Stomach (tissue), 9 donors: ENCODE data around the gene CPS1. TPM values are rescaled to one million over a fixed set of nuclear protein-coding genes. Genes with fewer than 3 reads are reported as not detected.

Experiments used
- DNase-seq, 2 donors: peaks; one replicate each; pipeline versions ENCODE4 v3.0.0 to v3.0.0-alpha.2; 2013 to 2019
- H3K27ac ChIP-seq, 5 donors: fragments of 200-600 bp in 4 of 5; sonication (generic) in 4 of 5; one replicate each; pipeline ENCODE4 v1.5.1; 2013 to 2019; ENCODE audit warnings: mild to moderate bottlenecking in 1 of 5, moderate library complexity in 1 of 5
- H3K27me3 ChIP-seq, 3 donors: fragments of 200-600 bp; sonication (generic); one replicate each; pipeline ENCODE4 v1.5.1; 2017 to 2019; ENCODE audit warnings: mixed run types in 1 of 3
- H3K36me3 ChIP-seq, 4 donors: fragments of 200-600 bp; sonication (generic); 1 replicate in 3 of 4; 2 replicates in 1 of 4; pipeline ENCODE4 v1.5.1; 2016 to 2019
- H3K4me1 ChIP-seq, 4 donors: fragments of 200-600 bp; sonication (generic); one replicate each; pipeline ENCODE4 v1.5.1; 2016 to 2019
- H3K4me3 ChIP-seq, 4 donors: fragments of 200-600 bp; sonication (generic) in 3 of 4; one replicate each; pipeline ENCODE4 v1.5.1; 2016 to 2019; ENCODE audit warnings: mild to moderate bottlenecking in 1 of 4
- H3K9me3 ChIP-seq, 4 donors: fragments of 200-600 bp; sonication (generic); one replicate each; pipeline ENCODE4 v1.5.1; 2016 to 2019
- CTCF ChIP-seq, 7 experiments: fragments of 450-650 bp in 4 of 7; fragments of 200-600 bp in 3 of 7; sonication (generic) in 3 of 7; IDR thresholded peaks; one replicate each; pipeline ENCODE4 v1.5.1; 2016 to 2019; ENCODE audit warnings: antibody characterized with exemption in 7 of 7, control low read depth in 2 of 7, mild to moderate bottlenecking in 1 of 7
- EP300 ChIP-seq: sonication (generic); formaldehyde crosslinking; IDR thresholded peaks from one replicate; pipeline ENCODE4 v1.6.1; 2017; ENCODE audit warnings: antibody characterized with exemption
- POLR2A ChIP-seq, 4 donors: fragments of 450-650 bp; IDR thresholded peaks; one replicate each; pipeline ENCODE4 v1.6.1; 2016; ENCODE audit warnings: antibody characterized with exemption in 4 of 4, control low read depth in 2 of 4, mild to moderate bottlenecking in 1 of 4, moderate library complexity in 1 of 4
- POLR2AphosphoS5 ChIP-seq, 3 donors: sonication (generic); formaldehyde crosslinking; IDR thresholded peaks; one replicate each; pipeline ENCODE4 v1.6.1; 2016; ENCODE audit warnings: antibody characterized with exemption in 3 of 3
- WGBS, 5 donors: extraction: QIAGEN DNeasy Blood & Tissue Kit in 3 of 5; methylation state at CpG; one replicate each; pipeline versions ENCODE4 v1.1.5 to v1.1.7; 2013 to 2018; 5-methylcytosine and 5-hydroxymethylcytosine counted together
- intact Hi-C: fragments of 100-400 bp; cut with DNase I; formaldehyde crosslinking; loops from one replicate; pipeline ENCODE4 v1.15.1; 2023; ENCODE audit warnings: low total_unique reads
- polyA plus RNA-seq, 3 donors: library from polyadenylated mRNA; stranded (reverse); fragments of 200-250 nt; gene quantifications; one replicate each; pipeline ENCODE4 v1.2.3, GENCODE V29; 2013
- total RNA-seq, 5 donors: library from RNA; depleted of rRNA; stranded (reverse); fragments of >200 nt; gene quantifications; one replicate each; pipeline versions ENCODE4 v1.1.0 to v1.2.3, GENCODE V29; 2014 to 2016
- donor health status: healthy with polysubstance abuse.
- donor health status: Bipolar disorder and iron deficiency.
- donor health status: healthy.

Gene CPS1
- total and polyA plus RNA-seq, 8 donors: under 0.01 to 14.9 (median 0.51) TPM

- H3K27me3 ChIP-seq: no peaks in the 10 kb centered on the region
- intact Hi-C loops: no loop called here
- WGBS, 5 donors: 24 to 46% (median 29%) methylated on average over 1 of the region's 1 CpG
Observed at GRCh38 chr2:210662560-210662959, 106.2 kb downstream of the CPS1 start.

GRCh38 chr2:210663631-210664089 lies 107.3 kb downstream of the CPS1 start:
- Histone ChIP-seq H3K27me3 (no peaks in the 10 kb centered on the region), H3K4me1 (no peaks in the 10 kb centered on the region), H3K36me3 (peaks cover 0 to 4% (median 0%) of the 10 kb centered on the region in 4 donors), H3K9me3 (peaks cover 0 to 6% (median 0%) of the 10 kb centered on the region in 4 donors), H3K27ac (no peak overlapping the region), H3K4me3 (no peak overlapping the region)
- TF ChIP-seq CTCF (IDR thresholded peaks at IDR 0.05) (peak in 2 of 7 experiments; percentile 7 to 8), EP300 (no peak)
- intact Hi-C loops: no loop called here
- DNase-seq: peak in 1 of 2 donors; percentile 54
- 31 to 49% (median 39%) methylated on average over 3 of the region's 3 CpGs for WGBS, 5 donors

More at GRCh38 chr2:210662560-210662959, 106.2 kb downstream of the CPS1 start:
- Histone ChIP-seq H3K4me3 (no peak overlapping the region), H3K27ac (no peak overlapping the region), H3K9me3 (peaks cover 0 to 6% (median 0%) of the 10 kb centered on the region in 4 donors), H3K36me3 (peaks cover 0 to 5% (median 0%) of the 10 kb centered on the region in 4 donors), H3K4me1 (no peaks in the 10 kb centered on the region)
- DNase-seq: peak in 1 of 2 donors; percentile 12
- TF ChIP-seq POLR2AphosphoS5 (IDR thresholded peaks at IDR 0.05) (no peak), EP300 (no peak), CTCF (IDR thresholded peaks at IDR 0.05) (no peak), POLR2A (IDR thresholded peaks at IDR 0.05) (no peak)

- 84 to 96% (median 92%) methylated on average over 5 of the region's 5 CpGs for WGBS, 5 donors
- no peak for DNase-seq
Observed at GRCh38 chr2:210667711-210668110, 111.3 kb downstream of the CPS1 start.

GRCh38 chr2:210671065-210671464 lies 114.7 kb downstream of the CPS1 start:
- no peak for TF ChIP-seq EP300
- no peak for TF ChIP-seq POLR2AphosphoS5 (IDR thresholded peaks at IDR 0.05)
- no peak for TF ChIP-seq CTCF (IDR thresholded peaks at IDR 0.05)
- TF ChIP-seq POLR2A (IDR thresholded peaks at IDR 0.05): no peak
- no peak for DNase-seq
- Histone ChIP-seq H3K27me3 (no peaks in the 10 kb centered on the region), H3K9me3 (no peaks in the 10 kb centered on the region), H3K27ac (no peak overlapping the region), H3K36me3 (no peaks in the 10 kb centered on the region), H3K4me1 (no peaks in the 10 kb centered on the region), H3K4me3 (no peak overlapping the region)
- intact Hi-C loops: no loop called here
- WGBS, 5 donors: 94 to 98% (median 96%) methylated on average over 3 of the region's 3 CpGs

More at GRCh38 chr2:210667711-210668110, 111.3 kb downstream of the CPS1 start:
- Histone ChIP-seq H3K9me3 (no peaks in the 10 kb centered on the region), H3K4me3 (no peak overlapping the region), H3K4me1 (no peaks in the 10 kb centered on the region), H3K27ac (no peak overlapping the region), H3K27me3 (no peaks in the 10 kb centered on the region), H3K36me3 (no peaks in the 10 kb centered on the region)
- intact Hi-C loops: no loop called here
- TF ChIP-seq POLR2AphosphoS5 (IDR thresholded peaks at IDR 0.05) (no peak), CTCF (IDR thresholded peaks at IDR 0.05) (no peak), POLR2A (IDR thresholded peaks at IDR 0.05) (no peak), EP300 (no peak)
